GM21515 (cell line): ENCODE data around the gene ANAPC2.
A peak's percentile ranks its signal among the peaks of the same experiment; 100 is the strongest.

Experiments used
- ATAC-seq: cut with Tn5 transposase; IDR thresholded peaks from one replicate; pipeline ENCODE4 v1.9.1; 2021; ENCODE audit not compliant: unreplicated experiment

Gene ANAPC2

GRCh38 chr9:137227054-137227852 lies 38.9 kb upstream of the ANAPC2 start, which contains the start of gene RNF224:
TSS of gene RNF224 (plus strand) at chr9:137227502. CDS start at chr9:137228336, 834 bp downstream.
- no peak for ATAC-seq

GRCh38 chr9:137226338-137227053 lies 38.1 kb upstream of the ANAPC2 start:
- no peak for ATAC-seq

- ATAC-seq = no peak
These were observed 37.5 kb upstream of the ANAPC2 start for GRCh38 chr9:137225699-137226331.

GRCh38 chr9:137224830-137225694 lies 36.7 kb upstream of the ANAPC2 start, which contains the start of gene CYSRT1:
TSS of gene CYSRT1 (plus strand) at chr9:137225174. CDS start at chr9:137225622, 448 bp downstream.
- no peak for ATAC-seq

- peak; percentile 63 for ATAC-seq
These were observed 35.0 kb upstream of the ANAPC2 start for GRCh38 chr9:137223078-137223970.

GRCh38 chr9:137222190-137223077 lies 34.1 kb upstream of the ANAPC2 start, which contains the start of gene RNF208:
TSS of gene RNF208 (minus strand) at chr9:137222240. CDS start at chr9:137221212, 1,028 bp downstream.
- ATAC-seq = no peak

- no peak for ATAC-seq
These were observed 33.2 kb upstream of the ANAPC2 start for GRCh38 chr9:137221506-137222111.

- no peak for ATAC-seq
These were observed 32.7 kb upstream of the ANAPC2 start for GRCh38 chr9:137221095-137221505.

- no peak for ATAC-seq
These were observed 32.1 kb upstream of the ANAPC2 start for GRCh38 chr9:137220317-137221094.

GRCh38 chr9:137219757-137220316 lies 31.5 kb upstream of the ANAPC2 start:
- ATAC-seq = no peak

GRCh38 chr9:137218754-137219271 lies 30.5 kb upstream of the ANAPC2 start:
- no peak for ATAC-seq

- no peak for ATAC-seq
These were observed 29.9 kb upstream of the ANAPC2 start for GRCh38 chr9:137218212-137218753.

- ATAC-seq = no peak
These were observed 29.2 kb upstream of the ANAPC2 start for GRCh38 chr9:137217276-137218211.

- no peak for ATAC-seq
These were observed 28.0 kb upstream of the ANAPC2 start for GRCh38 chr9:137216188-137216965.
